Measurements from ENCODE around the gene ZNF385A.

The ZNF385A gene

DNA sequence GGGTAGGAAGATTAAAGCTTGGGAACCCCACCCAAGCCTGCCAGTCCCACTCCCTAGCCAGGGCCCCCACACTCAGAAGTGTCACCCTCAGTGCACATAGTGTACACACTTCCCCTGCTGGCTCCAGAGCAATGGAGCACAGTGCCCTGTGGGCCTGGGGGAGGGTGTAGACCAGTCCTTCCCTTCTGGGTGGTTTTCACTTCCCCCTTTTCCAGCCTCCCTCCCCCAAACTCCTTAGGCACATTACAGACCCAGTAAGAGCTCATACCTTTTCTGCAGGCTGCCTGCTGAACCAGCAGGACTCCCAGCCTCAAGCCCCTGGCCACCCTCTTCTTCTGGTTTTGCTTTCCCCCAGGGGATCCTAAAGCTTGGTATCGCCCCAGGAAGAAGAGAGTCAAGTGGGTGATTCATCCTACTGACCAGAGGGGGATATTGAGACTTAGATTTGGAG is at the start of gene ZNF385A:
TSS of gene ZNF385A (minus strand) at position 143 of the 451 bp plus-strand sequence. CDS start 219 bp downstream, outside the sequence.
- DNase-seq (ENCODE audit: low spot score) = no peak

GRCh38 chr12:54432815-54433164 is 48.3 kb upstream of the ZNF385A start:
- no peak for FAIRE-seq
- no peak for DNase-seq (ENCODE audit: low spot score)

More for the DNA sequence above, at the start of gene ZNF385A:
- no peak for FAIRE-seq

DNA sequence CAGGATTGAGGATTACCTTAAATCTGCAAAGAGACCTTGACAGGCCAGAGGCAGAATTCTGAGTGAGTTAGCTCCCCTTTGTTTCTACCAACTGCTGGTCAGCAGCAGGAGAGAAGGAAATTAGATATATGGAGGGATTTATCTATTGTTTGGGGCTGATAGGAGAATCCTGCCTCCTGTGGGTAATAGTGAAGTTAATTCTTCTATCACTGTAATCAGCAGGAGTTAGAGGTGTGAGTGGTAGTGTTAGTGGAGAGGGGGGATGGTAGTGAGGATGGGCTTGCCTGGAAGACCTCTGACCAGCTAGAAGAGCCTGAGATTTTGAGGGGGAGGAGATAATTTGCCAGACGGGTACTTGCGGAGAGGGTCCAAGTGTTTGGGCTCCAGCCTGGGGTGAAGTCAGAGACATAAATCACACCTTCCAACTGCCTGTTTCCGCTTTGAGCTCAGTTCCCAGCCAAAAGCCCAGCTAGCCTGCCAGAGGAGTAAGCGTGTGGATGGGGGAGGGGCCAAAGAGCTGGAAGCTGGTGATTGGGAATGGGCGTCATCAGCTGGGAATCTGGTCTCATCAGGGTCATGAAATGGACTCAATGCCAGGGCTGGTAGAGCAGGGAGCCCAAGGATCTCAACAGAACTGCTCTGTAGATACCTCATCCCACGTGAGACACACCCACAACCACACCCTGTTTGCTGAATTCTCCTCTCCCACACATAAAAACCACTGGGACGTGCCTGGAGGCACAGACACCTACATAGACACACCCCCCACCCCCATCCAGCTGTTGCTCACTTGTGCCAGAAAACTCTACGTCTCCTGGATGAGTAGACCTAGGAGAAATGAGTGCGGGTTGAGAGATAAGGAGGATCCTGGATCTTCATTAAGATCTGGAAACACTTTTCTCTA is 47.6 kb upstream of the ZNF385A start:
- FAIRE-seq = no peak
- DNase-seq (ENCODE audit: low spot score) = peak; percentile 25

- no peak for FAIRE-seq
- no peak for DNase-seq (ENCODE audit: low spot score)
These were observed 46.0 kb upstream of the ZNF385A start for GRCh38 chr12:54430471-54431069.

DNA sequence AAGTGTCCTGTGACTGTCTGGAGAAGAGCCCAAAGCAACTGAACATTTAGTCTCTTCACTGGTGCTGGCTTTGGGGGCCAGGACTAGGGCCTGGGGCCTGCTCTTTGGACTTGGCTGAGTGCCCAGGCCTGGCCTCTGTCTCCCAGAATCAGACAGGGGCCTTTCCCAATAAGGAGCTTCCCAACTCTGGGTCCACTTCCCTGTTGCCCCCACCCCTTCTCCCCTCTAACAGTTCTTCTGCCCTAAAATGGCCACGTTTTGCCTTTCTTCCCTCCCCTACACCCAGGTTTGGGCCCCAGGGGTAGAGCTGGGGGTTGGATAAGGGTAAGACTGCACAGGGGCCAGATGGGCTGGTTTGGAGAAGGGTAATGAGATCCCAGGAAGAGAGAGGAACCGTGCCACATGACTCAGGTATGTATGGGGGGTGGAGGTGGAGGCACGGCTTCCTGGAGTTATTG is 44.5 kb upstream of the ZNF385A start:
- FAIRE-seq (no peak), DNase-seq (ENCODE audit: low spot score) (no peak)

- no peak for DNase-seq (ENCODE audit: low spot score)
- no peak for FAIRE-seq
These were observed 43.8 kb upstream of the ZNF385A start for GRCh38 chr12:54428050-54429013.

- DNase-seq (ENCODE audit: low spot score) (no peak), FAIRE-seq (no peak)
These were observed 42.6 kb upstream of the ZNF385A start for GRCh38 chr12:54427106-54427505.

DNA sequence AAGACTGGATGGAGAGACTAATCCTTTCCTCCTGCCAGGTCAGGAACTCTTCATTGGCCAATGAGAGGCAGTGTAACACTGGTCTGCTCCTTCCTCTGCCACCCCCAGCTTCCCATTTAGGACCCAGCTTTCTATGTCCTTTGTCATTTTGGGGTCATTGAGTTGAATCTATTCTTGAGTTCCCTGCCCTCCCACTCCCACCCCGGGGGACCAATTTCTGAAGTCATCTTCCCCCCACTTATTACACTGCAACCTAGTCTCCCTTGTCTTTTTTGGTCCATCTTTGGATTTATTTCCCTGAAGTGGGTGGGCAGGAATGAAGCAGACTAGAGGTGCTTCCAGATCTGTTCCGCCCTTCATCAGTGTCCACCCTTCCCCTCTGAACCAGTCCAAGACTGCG is 42.2 kb upstream of the ZNF385A start:
- DNase-seq (ENCODE audit: low spot score) = no peak
- FAIRE-seq = no peak

GRCh38 chr12:54425702-54426101 is 41.2 kb upstream of the ZNF385A start:
- FAIRE-seq (no peak), DNase-seq (ENCODE audit: low spot score) (no peak)

- no peak for FAIRE-seq
- DNase-seq (ENCODE audit: low spot score) = no peak
These were observed 39.7 kb upstream of the ZNF385A start for GRCh38 chr12:54424224-54424623.

DNA sequence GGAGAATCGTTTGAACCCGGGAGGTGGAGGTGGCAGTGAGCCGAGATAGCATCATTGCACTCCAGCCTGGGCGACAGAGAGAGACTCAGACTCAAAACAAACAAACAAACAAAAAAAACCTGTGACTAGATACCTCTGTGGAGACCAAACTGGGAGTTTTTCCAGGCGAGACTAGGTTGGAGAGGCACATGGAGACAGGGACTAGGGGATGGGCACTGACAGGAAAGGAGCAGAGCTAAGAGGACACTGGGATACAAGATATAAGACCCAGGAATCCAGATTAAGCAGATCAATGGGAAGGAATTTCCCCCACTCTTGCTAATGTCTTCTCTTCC is 39.2 kb upstream of the ZNF385A start:
- DNase-seq (ENCODE audit: low spot score) = no peak
- FAIRE-seq = no peak

GRCh38 chr12:54421879-54422250 is 37.3 kb upstream of the ZNF385A start:
- DNase-seq (ENCODE audit: low spot score) = no peak
- no peak for FAIRE-seq

DNA sequence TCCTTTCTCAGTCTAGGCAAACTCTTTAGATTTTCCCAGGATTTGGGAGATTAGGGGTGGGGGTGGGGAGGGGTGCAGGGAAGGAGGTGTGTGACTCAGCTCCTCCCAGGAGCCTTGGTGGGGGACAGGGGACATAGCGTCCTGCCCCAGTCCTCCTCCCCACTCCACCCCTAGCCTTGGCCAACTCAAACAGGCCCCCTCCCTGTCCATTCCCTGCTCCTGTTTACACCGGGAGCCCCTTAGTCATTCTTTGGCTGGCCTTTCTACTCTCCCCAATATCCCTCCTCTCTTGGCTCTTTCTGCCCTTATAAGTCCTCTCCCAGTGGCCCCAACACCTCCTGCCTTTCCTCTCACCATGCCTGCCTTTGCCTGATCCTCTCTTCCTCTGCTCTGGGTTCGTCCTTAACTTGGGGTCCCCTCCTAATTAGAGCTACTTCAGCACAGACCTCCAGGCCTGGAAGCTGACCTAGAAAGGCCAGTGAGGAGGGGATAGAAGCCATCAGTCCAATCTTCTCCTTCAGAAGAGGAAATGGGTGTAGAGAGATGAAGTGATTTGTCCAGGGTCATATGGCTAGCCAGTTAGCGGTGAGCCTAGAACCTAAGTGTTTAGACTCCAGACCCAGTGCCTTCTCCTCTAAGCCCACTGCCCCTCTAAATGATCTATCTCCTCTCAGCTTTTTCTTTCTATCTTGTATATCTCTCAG is 36.8 kb upstream of the ZNF385A start:
- FAIRE-seq (no peak), DNase-seq (ENCODE audit: low spot score) (no peak)

DNA sequence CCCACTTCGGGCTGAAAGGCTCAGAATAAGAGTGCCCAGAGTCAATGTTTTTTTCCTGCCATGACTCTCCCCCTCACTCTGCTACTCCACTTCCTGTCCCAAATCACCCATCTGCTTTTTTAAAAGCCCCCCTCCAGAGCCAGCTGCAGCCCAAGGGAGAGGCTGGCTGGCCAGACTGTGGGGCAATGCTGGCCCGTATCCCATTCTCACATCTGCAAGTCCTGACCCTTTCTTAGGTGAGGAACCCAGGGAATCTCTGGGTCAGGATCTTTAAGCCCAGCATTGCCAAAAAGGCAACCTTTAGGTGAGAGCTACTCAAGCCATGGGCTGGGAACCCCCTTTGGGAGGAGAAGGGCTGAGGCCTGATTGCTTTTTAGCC is 36.2 kb upstream of the ZNF385A start:
- DNase-seq (ENCODE audit: low spot score) (no peak), FAIRE-seq (no peak)

DNA sequence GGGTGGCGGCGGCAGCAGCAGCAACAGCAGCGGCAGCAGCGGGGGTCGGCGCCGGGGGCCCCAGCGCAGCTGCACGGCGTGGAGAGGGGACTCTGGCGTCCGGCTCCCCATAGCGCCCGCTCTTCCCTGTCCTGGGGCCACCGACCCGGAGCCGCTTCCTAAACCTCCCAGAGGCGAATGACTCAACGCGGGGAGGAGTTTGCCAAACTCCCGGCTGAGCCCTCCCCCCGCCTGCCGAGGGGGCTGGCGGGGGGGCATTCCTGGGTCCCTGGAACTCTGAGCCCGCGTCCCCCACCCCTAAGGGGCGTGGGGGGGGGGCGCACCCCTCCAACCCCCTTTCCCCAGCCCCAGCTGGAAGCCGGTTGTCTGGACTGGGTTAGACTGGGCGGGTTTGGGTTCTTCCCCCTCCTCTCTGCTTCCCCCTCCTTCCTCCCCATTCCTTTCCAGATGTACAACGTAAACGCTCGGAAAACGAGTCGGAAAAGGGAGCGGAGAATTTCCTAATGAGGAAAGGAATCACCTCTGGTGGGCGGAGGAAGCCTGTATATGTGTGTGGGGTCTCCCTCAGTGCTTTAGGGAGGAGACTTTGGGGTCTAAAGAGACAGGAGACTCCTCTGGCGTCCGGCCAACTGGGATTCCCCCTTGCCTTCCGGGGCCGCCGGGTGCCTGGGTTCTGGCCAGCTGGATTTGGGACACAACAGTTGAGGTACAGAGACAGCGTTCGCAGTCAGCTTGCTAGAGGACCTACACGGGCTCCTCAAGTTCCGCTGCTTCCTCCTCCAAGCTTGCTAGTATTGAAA is 34.8 kb upstream of the ZNF385A start, which contains the start of gene ITGA5:
TSS of gene ITGA5 (minus strand) at position 179 of the 800 bp plus-strand sequence. CDS start at position 111, 68 bp downstream.
- DNase-seq (ENCODE audit: low spot score) = peak; percentile 38
- no peak for FAIRE-seq

GRCh38 chr12:54418441-54419087 is 34.0 kb upstream of the ZNF385A start:
- DNase-seq (ENCODE audit: low spot score) (no peak), FAIRE-seq (no peak)

- DNase-seq (ENCODE audit: low spot score) (no peak), FAIRE-seq (no peak)
These were observed 33.3 kb upstream of the ZNF385A start for GRCh38 chr12:54417712-54418440.

DNA sequence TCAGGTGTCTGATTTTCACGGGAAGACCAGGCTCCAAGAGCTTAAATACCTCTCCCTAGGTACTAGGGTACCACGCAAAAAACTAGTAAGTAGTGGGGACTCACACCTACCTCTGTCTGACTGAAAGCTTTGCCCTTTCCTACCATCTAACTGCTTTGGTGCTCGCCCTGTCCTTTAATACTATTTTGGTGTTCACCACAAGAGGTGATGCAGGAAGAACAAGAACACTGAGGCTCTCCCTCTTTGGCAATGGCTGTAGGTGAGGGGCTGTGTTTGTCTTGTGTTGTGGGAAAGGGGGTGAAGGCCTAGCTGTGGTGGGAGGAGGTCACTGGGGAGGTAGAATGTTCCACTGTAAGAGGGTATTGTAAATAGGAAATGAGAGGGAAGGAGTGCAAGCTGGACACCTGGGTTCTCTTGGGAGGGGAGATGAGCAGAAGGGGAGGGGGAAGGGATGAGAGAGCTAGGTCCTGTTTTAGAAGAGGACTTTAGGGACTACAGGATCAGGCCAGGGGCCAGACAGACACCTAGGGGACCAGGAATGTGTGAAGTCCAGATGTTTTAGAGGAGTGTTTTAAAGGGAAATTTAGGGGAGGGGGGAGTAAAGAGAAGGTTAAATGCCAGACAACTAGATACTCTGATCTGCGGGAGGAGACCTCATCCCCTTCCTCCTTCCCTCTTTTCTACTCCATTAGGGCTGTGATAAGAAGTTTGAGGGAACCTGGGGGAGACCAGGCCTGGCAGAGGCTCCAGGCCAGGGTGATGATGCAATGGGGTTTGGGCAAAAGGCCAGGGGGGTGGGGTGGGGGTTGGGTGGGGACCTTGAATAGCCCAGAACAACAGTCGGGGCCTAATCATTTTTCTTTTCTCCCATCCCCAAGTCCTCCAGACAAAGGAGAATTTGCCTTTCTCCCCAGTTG is 32.4 kb upstream of the ZNF385A start:
- DNase-seq (ENCODE audit: low spot score) (no peak), FAIRE-seq (no peak)

Data from RCC 7860 (cell line).